HG03439 (cell line): ENCODE data around the gene EIF4EBP2.

Experiments used
- ATAC-seq: cut with Tn5 transposase; IDR thresholded peaks from one replicate; pipeline ENCODE4 v1.9.1; 2021; ENCODE audit warnings: mild to moderate bottlenecking, moderate library complexity; ENCODE audit not compliant: unreplicated experiment

Gene EIF4EBP2

DNA sequence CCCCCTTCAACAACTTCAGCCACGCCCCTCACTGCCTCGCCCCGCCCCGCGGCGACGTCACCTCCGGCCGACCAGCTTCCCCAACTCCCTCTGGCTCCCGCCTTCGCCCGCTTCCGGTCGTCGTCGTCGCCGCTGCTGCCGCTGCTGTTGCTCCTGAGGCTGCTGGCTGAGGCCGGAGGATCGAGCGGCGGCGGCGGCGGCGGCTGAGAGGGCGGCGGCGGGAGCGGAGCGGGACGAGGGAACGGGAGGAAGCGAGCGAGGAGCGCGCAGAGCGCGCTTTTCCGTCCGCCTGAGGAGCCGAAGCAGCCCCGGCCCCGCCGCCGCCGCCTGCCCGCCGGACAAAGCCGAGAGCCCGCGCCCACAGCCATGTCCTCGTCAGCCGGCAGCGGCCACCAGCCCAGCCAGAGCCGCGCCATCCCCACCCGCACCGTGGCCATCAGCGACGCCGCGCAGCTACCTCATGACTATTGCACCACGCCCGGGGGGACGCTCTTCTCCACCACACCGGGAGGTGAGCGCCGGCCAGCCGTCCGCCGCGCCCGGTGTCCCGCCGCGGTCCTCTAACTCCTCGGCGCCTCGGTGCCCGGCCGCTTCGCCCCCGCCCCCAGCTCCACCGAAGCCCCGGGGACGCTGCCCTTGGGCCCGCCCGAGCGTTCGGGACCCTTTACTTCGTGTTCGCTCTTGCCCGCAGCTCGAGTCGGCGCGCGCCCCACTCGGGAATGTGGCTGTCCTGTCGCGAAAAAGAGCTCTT is at the start of gene EIF4EBP2:
TSS of gene EIF4EBP2 (plus strand) at position 110 of the 751 bp plus-strand sequence. CDS start at position 367, 257 bp downstream.
- peak; percentile 86 for ATAC-seq

DNA sequence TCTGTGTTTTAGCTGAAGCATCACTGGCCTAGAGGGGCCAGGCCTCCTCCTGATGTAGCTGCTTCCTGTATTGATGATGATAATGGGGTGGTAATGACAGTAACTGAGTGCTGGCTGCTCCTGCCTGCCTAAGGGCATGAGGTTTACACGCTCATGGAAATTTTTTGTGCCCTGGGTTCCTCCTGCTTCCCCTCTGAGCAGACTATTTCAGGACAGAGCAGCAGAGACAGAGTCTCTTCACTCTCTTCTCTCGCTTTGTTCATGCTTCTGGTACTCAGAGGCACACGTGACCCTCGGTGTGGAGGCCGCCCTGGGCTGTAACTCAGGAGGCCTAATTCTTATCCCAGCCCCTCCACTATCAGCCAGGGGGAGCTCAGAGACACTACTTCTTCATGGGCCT is 49.4 kb upstream of the EIF4EBP2 start:
- peak; percentile 10 for ATAC-seq

DNA sequence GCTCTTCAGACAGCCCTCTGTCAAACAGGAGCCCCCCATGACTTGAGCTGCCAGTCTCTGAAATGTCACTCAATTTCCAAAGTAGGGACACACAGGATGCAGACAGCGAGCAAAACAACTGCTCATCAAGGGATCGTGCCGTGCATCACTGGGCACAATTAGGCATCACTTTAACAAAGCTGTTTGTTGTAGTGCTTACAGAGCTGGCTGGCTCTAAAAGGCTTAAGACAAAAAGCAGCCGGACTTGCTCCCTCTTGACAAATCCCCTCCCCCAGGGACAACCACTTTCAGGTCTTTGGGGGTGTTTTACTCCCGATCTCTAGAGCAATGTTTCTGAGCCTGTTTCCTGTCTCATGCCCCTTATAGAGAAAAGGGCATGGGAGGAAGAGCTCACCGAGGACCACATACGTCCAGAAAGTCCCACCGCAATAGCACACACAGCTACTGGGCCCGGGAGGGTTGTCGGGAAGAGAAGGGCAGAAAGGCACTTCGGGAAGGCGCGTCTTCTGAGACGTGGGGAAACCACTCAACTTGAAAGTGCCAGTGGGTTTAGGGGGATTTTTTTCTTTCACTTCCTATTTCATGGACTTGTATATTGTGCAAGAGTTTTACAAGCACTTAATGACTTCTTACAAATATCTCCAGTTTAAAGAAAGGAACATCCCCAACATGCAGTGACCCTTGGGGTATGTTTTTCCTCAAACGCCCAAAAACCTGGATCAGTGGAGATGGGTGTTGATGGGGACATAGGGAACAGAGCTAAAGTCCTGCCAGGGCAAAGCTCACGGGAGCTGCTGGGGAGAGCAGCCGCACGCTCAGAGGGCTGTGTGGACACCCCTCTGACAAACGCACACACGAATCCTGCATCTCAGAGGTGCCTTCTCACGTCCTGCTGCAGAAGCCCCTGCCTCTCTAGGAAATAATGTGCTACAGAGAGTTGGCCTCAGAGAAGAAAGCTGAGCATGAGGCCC is 48.6 kb upstream of the EIF4EBP2 start:
- ATAC-seq = peak; percentile 79

DNA sequence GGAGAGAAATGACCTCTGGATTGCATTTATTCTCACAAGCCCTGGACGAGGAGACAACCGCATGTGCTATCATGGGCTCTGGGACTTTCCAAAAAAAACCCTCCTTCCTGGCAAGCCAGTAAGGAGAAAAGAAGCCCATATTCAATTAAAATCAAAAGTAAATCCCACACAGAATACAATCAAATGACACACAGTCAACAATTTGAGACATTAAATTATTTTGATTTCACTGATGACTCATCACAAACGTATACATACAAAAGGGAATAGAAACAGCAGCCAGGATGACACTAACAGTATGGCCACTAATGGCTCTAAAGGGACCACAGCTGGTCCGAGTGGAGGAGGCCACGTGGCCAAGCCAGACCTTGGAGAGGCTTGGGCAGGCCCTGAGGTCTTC is 46.4 kb upstream of the EIF4EBP2 start:
- ATAC-seq = no peak

- ATAC-seq = no peak
Observed at GRCh38 chr10:70358446-70358845, 45.5 kb upstream of the EIF4EBP2 start.

DNA sequence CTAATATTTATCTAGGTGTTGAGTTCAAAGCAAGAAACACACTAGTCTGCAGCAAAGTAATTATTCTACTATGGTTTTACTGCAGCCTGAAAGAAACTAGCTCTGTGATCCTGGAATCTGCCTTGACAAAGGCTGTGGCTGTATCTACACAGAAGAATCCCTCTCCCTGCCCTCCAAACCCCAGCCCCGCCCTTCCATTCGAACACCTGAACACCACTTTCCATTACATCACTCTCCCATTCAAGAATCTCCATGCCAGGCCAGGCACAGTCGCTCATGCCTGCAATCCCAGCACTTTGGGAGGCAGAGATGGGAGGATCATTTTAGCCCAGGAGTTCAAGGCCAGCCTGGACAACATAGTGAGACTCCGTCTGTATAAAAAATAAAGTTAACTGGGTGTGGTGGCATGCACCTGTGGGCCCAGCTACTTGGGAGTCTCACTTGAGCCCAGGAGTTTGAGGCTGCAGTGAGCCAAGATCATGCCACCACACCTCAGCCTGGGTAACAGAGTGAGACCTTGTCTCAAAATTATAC is 44.9 kb upstream of the EIF4EBP2 start:
- no peak for ATAC-seq

- no peak for ATAC-seq
Observed at GRCh38 chr10:70360215-70360614, 43.7 kb upstream of the EIF4EBP2 start.

GRCh38 chr10:70362328-70362727 is 41.6 kb upstream of the EIF4EBP2 start:
- ATAC-seq = no peak

DNA sequence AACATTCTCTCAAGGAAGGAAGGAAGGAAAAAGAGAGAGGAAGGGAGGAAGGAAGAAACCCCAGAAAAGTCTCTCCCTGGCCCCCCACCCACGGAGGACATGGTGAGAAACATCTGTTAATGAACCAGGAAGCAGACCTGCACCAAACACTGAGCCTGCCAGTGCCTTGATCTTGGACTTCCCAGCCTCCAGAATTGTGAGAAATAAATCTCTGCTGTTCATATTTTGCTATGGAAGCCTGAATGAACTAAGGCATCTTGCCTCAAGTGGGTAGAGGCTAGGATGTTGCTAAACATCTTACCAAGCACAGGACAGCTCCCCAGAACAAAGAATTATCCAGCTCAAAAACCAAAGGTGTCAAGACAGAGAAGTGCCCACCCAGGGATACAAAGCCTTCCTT is 40.7 kb upstream of the EIF4EBP2 start:
- ATAC-seq = no peak

DNA sequence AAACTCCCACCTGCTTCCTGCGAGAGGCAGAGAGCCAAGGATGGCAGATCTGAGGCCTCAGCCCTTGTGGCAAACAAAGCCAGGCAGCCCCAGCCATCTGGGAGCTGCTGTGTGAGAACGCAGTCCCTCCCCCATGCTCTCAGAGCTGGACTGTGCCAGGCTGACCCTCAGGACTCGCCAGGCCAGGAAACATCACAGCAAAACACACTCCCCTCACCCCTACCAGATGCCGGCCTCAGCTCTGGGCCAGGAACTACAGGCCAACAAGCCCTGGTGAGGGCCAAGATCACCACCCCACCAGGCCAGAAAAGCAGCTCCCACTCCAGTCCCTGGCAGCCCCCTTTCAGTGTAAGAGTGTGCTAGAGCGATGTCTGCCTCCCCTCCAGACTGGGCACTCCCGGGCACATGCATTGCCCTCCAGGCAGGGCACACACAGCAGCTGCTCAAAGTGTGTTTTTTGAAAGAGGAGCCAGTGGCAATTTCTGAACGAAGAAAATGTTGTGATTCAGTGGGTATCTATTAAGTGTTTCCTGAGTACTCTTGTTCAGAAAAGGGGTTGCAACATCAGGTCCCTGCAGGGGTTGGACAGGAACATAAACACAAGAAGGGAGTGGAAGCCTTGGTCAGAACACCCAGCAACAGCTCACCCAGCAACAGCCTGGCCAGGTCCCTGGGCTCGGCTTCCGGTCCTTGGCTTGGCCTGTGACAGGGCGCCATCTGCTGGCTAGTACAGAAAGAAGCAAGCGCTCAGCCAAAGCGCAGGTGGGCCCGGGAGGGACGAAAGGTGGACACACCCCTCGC is 39.8 kb upstream of the EIF4EBP2 start:
- peak; percentile 81 for ATAC-seq

GRCh38 chr10:70364772-70365091 is 39.2 kb upstream of the EIF4EBP2 start:
- ATAC-seq = no peak

DNA sequence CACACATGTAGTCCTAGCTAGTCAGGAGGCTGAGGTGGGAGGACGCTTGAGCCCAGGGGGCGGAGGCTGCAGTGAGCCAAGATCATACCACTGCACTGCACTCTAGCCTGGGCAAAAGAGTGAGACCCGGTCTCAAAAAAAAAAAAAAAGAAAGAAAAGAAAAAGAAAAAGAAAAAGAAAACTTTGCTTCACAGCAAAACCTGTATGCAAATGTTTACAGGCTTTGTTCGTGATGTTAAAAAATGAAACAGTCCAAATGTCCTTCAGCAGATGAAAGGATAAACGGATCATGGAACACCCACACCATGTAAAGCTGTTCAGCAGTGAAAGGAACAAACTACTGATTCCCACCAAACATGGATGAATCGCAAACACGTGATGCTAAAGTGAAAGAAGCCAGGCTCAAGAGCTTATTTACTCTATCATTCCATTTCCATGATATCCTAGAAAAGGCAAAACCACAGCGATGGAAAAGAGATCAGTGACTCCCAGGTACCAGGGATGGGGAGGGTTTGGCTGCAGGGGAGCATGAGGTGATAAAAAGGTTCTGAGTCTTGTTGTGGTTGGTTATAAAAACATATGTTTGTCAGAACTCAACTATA is 36.6 kb upstream of the EIF4EBP2 start:
- no peak for ATAC-seq

GRCh38 chr10:70368774-70369482 is 35.0 kb upstream of the EIF4EBP2 start:
- ATAC-seq = no peak

GRCh38 chr10:70369498-70370018 is 34.4 kb upstream of the EIF4EBP2 start:
- ATAC-seq = no peak

- ATAC-seq = no peak
Observed at GRCh38 chr10:70370766-70371165, 33.2 kb upstream of the EIF4EBP2 start.

DNA sequence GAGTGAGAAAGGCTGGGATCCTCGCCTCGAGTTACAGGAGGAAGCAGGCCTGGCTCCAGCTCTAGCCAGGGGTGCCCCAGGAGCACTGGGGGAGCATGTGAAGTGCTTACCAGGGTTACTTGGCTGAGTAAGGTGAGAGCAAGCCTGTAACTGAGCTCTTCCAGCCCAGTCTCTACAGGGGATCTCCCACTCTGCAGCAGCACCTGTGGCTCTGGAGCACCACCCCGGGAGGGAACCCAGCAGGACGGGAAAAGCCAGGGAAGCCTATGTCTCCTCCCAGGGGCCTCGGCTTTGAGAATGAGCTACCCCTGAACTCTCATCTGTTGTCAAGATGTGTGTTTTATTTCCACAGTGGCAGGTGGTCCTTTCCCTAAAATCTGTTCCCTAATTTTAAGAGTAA is 32.1 kb upstream of the EIF4EBP2 start:
- no peak for ATAC-seq

- no peak for ATAC-seq
Observed at GRCh38 chr10:70374775-70375614, 28.9 kb upstream of the EIF4EBP2 start.

DNA sequence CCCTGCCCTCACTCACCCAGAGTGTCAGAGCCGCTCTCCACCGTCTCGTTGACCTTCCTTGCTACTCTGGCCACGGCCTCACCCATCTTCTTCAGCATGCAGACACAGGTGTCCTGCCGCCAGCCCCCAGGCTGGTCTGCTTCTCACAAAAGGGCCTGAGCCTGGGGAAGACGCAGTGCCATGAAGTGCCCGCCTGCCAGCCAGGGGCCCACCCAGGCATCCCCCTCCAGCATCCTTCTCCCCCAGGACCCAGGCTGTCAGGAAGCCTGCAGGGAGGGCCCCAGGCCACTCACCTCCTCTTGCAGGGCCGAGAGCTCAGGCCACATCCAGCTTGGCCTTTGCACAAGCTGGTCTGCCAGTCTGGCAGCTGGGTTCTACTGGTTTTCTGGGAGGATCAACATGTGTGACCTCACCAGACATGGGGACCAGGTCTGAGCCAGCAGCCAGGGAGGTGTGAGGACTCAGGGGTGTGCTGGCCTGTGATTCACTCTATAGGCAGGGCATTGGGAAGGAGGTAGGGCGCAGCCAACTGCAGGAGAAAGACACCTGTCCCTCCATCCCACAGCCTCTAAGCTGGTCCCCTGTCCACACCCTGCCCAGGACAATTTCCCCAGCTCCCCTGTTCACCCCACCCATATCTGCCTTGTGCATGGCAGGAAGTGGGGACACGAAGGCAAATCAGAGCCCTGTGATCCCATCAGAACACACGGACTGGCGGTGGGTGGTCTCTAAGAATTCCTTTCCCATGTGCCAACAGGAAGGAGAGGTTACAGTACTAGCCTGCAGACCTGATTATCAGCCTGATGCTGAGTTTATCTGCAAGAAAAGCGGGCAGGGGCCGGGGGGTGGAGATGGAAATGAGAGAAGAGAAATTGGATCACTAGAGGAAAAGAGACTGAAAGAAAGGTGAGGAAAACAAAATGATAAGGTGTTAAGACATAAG is 27.2 kb upstream of the EIF4EBP2 start:
- ATAC-seq = no peak
